Duodenal mucosa (tissue), 2 donors: ENCODE measurements around the gene MOGAT1.

ENCODE experiments used
- H3K27ac ChIP-seq: one replicate; pipeline ENCODE4 v1.7.0; 2013; ENCODE audit warnings: low read depth, low read length
- H3K27me3 ChIP-seq, 2 donors: one replicate each; pipeline ENCODE4 v1.7.0; 2013; ENCODE audit warnings: low read length in 2 of 2, control low read depth in 1 of 2; ENCODE audit not compliant: insufficient read depth in 2 of 2, control insufficient read depth in 1 of 2
- H3K36me3 ChIP-seq, 2 donors: one replicate each; pipeline ENCODE4 v1.7.0; 2013; ENCODE audit warnings: low read length in 2 of 2, control low read depth in 1 of 2; ENCODE audit not compliant: insufficient read depth in 2 of 2, control insufficient read depth in 1 of 2
- H3K4me1 ChIP-seq, 2 donors: one replicate each; pipeline ENCODE4 v1.7.0; 2013; ENCODE audit warnings: low read length in 2 of 2, control low read depth in 1 of 2; ENCODE audit not compliant: insufficient read depth in 2 of 2, control insufficient read depth in 1 of 2
- H3K4me3 ChIP-seq, 2 donors: one replicate each; pipeline ENCODE4 v1.7.0; 2013; ENCODE audit warnings: low read length in 2 of 2, low read depth in 1 of 2
- H3K9ac ChIP-seq, 2 donors: one replicate each; pipeline ENCODE4 v1.7.0; 2013; ENCODE audit warnings: low read length in 2 of 2, low read depth in 1 of 2
- H3K9me3 ChIP-seq, 2 donors: one replicate each; pipeline ENCODE4 v1.7.0; 2013; ENCODE audit warnings: low read length in 2 of 2, control low read depth in 1 of 2; ENCODE audit not compliant: control insufficient read depth in 1 of 2

Gene MOGAT1

GRCh38 chr2:222670191-222671038 is 1.0 kb upstream of the MOGAT1 start:
- Histone ChIP-seq H3K9me3 (peaks cover 0 to 2% of the 10 kb centered on the region in 2 donors), H3K4me1 (peaks cover 5 to 9% of the 10 kb centered on the region in 2 donors), H3K27me3 (peaks cover 7 to 9% of the 10 kb centered on the region in 2 donors), H3K36me3 (no peaks in the 10 kb centered on the region), H3K27ac (no peak overlapping the region), H3K9ac (no peak overlapping the region), H3K4me3 (no peak overlapping the region)

DNA sequence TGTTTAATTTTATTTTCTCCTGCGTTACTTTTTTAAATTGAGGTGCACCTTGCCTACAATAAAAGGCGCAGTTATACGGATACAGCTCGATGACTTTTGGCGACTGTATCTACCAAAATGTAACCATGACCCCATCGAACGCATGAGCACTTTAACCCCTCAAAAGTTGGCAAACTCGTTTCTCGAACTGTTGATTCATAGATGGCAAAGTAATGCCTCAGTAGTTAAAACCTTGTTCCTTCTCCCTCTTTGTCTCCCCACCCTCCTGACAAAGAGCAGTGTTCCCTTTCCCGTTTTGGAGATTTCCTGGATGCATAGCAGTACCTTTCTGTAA is 577 bp downstream of the MOGAT1 start:
- Histone ChIP-seq H3K27ac (no peak overlapping the region), H3K4me1 (peaks cover 5 to 9% of the 10 kb centered on the region in 2 donors), H3K9me3 (no peaks in the 10 kb centered on the region), H3K9ac (no peak overlapping the region), H3K4me3 (peak overlapping the region; percentile 65 to 68), H3K27me3 (peaks cover 7 to 9% of the 10 kb centered on the region in 2 donors), H3K36me3 (no peaks in the 10 kb centered on the region)

- H3K36me3 ChIP-seq, result no peaks in the 10 kb centered on the region
- H3K9me3 ChIP-seq, result no peaks in the 10 kb centered on the region
- H3K27me3 ChIP-seq, result peaks cover 10 to 15% of the 10 kb centered on the region in 2 donors
- H3K9ac ChIP-seq, result no peak overlapping the region
- no peak overlapping the region for H3K4me3 ChIP-seq
- H3K4me1 ChIP-seq, result peaks cover 5 to 9% of the 10 kb centered on the region in 2 donors
- no peak overlapping the region for H3K27ac ChIP-seq
Measured at GRCh38 chr2:222673273-222673672, 1.8 kb downstream of the MOGAT1 start.

DNA sequence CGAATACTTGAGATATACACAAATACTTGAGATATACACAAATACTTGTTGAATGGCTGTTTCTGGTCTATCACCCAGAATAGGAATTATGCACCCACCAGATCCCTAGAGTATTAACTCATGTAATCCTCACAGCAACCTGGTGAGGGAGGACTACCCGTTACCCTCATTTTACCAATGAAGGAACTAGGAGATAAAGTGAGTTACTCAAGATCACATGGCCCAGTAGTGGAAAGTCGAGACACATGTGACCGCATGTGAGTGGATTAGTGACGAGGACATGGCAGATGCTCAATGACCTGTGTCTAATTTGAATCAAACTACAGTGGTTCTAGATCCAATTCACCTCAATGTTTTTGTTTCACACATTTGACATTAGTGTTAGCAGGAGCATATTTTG is 2.4 kb downstream of the MOGAT1 start:
- Histone ChIP-seq H3K4me1 (peaks cover 5 to 9% of the 10 kb centered on the region in 2 donors), H3K36me3 (no peaks in the 10 kb centered on the region), H3K9me3 (no peaks in the 10 kb centered on the region), H3K27ac (no peak overlapping the region), H3K4me3 (no peak overlapping the region), H3K27me3 (peaks cover 10 to 15% of the 10 kb centered on the region in 2 donors), H3K9ac (no peak overlapping the region)

GRCh38 chr2:222677981-222678380 is 6.5 kb downstream of the MOGAT1 start:
- Histone ChIP-seq H3K4me1 (no peaks in the 10 kb centered on the region), H3K9me3 (no peaks in the 10 kb centered on the region), H3K27ac (no peak overlapping the region), H3K9ac (no peak overlapping the region), H3K4me3 (no peak overlapping the region), H3K27me3 (peaks cover 6 to 14% of the 10 kb centered on the region in 2 donors), H3K36me3 (no peaks in the 10 kb centered on the region)

DNA sequence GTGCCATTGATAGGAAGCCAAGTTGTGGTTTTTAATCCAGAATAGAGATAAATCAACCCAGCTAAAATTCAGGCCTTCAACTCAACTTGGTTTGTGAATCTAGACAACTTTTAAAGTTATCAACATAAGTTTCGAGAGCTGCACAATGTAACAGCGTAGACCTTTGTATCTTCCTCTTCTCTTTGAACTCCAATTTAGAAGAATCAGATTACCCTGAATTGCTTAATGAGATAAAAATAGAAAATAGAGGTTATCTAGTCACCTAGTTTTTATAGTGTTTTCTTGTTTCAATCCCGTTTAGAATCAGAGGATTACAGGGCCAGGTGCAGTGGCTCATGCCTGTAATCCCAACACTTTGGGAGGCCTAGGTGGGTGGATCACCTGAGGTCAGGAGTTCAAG is 12.3 kb downstream of the MOGAT1 start:
- Histone ChIP-seq H3K27ac (no peak overlapping the region), H3K27me3 (peaks cover 0 to 3% of the 10 kb centered on the region in 2 donors), H3K9me3 (no peaks in the 10 kb centered on the region), H3K9ac (no peak overlapping the region), H3K4me3 (no peak overlapping the region), H3K36me3 (no peaks in the 10 kb centered on the region), H3K4me1 (no peaks in the 10 kb centered on the region)

GRCh38 chr2:222686086-222686750 is 14.8 kb downstream of the MOGAT1 start:
- no peak overlapping the region for H3K27ac ChIP-seq
- no peaks in the 10 kb centered on the region for H3K9me3 ChIP-seq
- H3K9ac ChIP-seq, result no peak overlapping the region
- H3K4me3 ChIP-seq, result no peak overlapping the region
- no peaks in the 10 kb centered on the region for H3K4me1 ChIP-seq
- peaks cover 0 to 3% of the 10 kb centered on the region in 2 donors for H3K27me3 ChIP-seq
- no peaks in the 10 kb centered on the region for H3K36me3 ChIP-seq

GRCh38 chr2:222688917-222689316 is 17.5 kb downstream of the MOGAT1 start:
- Histone ChIP-seq H3K27me3 (no peaks in the 10 kb centered on the region), H3K4me3 (no peak overlapping the region), H3K9ac (no peak overlapping the region), H3K9me3 (no peaks in the 10 kb centered on the region), H3K36me3 (no peaks in the 10 kb centered on the region), H3K27ac (no peak overlapping the region), H3K4me1 (no peaks in the 10 kb centered on the region)

DNA sequence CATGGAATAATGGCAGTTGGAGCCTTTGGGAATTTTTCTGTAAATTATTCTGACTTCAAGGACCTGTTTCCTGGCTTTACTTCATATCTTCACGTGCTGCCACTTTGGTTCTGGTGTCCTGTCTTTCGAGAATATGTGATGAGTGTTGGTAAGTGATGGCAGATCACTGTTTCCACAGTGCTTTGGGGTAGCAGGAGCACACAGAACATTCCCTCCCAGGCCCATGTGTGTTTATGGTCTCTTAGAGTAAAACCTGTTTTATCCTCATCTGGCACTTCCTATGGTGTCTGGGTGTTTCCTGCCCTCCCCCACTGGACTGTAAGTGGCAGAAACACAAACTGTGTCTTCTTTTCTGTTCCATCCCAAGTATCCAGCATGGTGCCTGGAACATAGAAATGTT is 17.9 kb downstream of the MOGAT1 start:
- Histone ChIP-seq H3K27ac (no peak overlapping the region), H3K27me3 (no peaks in the 10 kb centered on the region), H3K4me1 (no peaks in the 10 kb centered on the region), H3K4me3 (no peak overlapping the region), H3K36me3 (no peaks in the 10 kb centered on the region), H3K9ac (no peak overlapping the region), H3K9me3 (no peaks in the 10 kb centered on the region)

DNA sequence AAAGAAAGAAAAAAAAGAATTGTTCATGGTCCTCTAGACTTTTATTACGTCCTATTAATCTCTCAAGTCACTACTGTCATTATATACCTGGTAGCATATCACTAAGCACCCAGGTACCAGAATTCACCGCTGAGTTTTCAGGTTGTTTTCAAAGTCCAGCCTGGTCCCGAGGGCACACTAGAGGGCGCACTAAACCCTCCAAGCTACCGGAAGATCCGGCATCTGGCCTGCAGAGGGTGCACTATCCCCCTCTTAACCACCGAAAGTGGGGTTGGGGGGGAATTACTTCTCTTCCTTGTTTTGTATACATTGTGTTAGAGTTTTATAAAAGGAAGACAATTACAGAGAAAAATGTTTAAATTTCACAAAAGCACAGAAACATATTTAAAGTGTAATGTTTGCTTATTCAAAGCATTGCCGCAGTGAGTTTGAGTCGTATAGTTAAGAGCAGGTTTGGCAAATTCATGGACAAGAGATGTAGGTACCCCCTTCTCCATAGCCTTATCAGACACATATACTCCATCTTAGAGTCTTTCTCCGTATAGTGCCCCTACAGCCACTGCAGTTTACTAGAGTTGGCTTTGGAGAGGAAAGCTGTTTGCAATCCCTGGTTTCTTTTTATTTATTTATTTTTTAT is 19.2 kb downstream of the MOGAT1 start:
- H3K4me3 ChIP-seq, result no peak overlapping the region
- H3K36me3 ChIP-seq, result no peaks in the 10 kb centered on the region
- no peaks in the 10 kb centered on the region for H3K27me3 ChIP-seq
- H3K27ac ChIP-seq, result no peak overlapping the region
- H3K9me3 ChIP-seq, result no peaks in the 10 kb centered on the region
- no peaks in the 10 kb centered on the region for H3K4me1 ChIP-seq
- H3K9ac ChIP-seq, result no peak overlapping the region
